NCI-H226 (cell line): ENCODE data around the gene MRPS24.
"Not testable (repeated sequence)": the region's sequence is repeated elsewhere in the genome, so short reads cannot be mapped to it uniquely, and the experiment has no call there.

ENCODE experiments used
- DNase-seq: peaks from one replicate; pipeline ENCODE4 v3.0.0-alpha.2; 2015

MRPS24 gene

GRCh38 chr7:43869006-43869866 is at the start of gene MRPS24:
TSS of gene MRPS24 (minus strand) at chr7:43869517. CDS start at chr7:43869495, 22 bp downstream.
- DNase-seq: peak; percentile 95

DNA sequence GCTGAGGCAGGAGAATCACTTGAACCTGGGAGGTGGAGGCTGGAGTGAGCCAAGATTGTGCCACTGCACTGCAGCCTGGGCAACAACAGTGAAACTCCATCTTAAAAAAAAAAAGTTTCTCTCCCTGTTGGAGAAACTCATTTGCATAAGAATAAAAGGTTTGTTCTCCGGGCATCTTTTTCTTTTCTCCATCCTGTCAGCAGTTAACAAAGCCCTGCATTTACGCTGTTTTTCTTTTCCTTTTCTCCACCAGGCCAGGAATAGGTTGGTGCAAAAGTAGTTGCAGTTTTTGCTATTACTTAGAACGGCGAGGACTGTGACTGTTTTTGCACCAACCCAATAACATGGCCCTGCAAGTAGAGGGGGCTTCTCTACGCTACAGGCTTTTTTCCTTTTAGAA is 46.6 kb upstream of the MRPS24 start:
- no peak for DNase-seq

GRCh38 chr7:43914795-43915194 is 45.5 kb upstream of the MRPS24 start:
- no peak for DNase-seq

GRCh38 chr7:43906331-43907010 is 37.2 kb upstream of the MRPS24 start, which contains the start of gene URGCP:
TSS of gene URGCP (minus strand) at chr7:43906596. CDS start at chr7:43906575, 21 bp downstream.
- peak; percentile 59 for DNase-seq

DNA sequence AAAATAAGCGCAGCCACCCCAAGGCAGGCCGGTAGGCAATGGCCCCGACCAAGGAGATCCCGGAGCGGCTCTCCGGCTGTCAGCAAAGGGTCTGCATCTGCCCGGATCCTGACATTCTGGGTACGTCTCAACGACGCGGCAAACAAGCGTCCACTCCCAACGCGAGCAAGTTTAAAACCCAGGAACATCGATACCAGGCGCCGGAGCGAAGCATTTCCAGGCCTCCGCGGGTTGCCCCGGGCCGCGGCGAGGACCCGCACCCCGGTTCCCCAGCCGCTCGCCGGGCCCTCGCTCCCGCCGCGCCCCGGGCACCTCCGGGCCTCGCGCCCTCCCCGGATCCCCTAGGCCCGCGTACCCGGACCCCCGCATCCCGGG is 36.6 kb upstream of the MRPS24 start:
- no peak for DNase-seq

DNA sequence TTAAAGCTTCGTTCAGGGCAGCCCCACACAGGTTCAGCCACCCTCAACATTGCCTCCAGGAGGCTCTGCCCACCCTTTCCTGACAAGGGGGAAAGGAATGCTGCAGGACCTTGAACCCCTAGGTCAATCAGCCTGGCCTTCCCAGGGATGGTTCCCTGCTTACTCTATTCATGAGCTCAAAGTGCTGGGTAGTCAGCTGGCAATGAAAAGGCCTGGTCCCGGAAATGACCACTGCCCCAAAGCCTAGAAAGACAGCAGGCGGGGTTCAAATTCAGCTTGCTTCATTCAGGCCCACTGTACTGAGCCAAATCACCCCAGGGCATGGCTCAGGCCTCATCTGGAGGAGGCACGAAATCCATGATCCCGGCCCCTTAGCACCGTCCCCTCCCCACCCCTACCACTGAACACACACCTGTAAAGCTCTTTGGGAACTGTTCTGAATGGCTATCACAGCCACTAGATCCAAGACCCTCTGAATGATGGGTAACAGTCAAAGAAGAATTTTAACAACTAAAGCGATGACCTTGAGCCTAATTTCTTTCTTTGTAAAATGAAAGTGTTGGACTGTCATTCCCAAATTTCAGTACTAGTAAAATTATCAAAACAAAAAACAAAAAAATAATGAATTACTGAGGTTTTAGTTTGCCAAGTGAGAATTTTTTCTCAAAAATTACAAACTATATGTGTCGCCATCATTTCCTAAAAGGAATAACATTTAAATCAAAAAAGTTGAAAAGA is 36.1 kb upstream of the MRPS24 start:
- peak; percentile 47 for DNase-seq

GRCh38 chr7:43904533-43905208 is 35.4 kb upstream of the MRPS24 start:
- DNase-seq: no peak

- DNase-seq: no peak
These were observed 33.3 kb upstream of the MRPS24 start for GRCh38 chr7:43902542-43903054.

GRCh38 chr7:43898571-43898970 is 29.3 kb upstream of the MRPS24 start:
- DNase-seq: not testable (repeated sequence)

GRCh38 chr7:43895847-43896415 is 26.6 kb upstream of the MRPS24 start:
- no peak for DNase-seq

DNA sequence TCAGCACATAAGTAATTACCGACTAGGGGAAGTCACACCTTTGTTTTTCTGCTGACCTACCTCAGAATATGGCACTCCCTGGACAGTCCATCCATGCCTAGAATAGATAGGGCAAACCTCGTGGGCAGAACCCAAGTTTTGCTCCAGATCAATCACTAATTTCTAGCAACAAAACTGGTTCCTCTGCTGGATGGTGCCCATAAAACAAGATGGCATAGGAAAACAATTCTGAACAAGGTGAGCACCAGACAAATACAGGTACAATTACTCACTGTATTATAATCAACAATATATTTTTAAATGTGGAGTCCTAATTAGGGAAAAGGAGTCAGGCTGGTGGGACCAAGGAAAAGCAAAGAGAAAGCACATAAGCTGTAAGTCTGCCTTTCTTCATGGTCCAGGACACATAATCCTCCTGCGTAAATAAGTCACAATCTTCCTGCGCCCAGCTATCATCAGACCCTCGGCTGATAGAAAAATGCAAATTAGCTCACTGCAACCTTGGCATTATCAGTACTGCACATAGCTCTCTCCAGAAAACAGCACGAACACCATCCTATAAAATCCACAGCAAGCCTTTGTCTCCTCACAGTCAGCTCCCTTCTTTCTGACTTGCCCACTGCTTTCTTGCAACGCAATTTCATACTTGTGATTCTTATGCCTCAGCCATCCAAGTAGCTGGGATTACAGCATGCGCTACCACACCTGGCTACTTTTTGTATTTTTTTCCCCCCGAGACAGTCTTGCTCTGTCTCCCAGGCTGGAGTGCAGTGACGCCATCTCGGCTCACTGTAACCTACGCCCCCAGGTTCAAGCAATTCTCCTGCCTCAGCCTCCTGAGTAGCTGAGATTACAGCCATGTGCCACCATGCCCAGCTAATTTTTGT is 22.0 kb upstream of the MRPS24 start:
- no peak for DNase-seq

GRCh38 chr7:43890468-43890867 is 21.2 kb upstream of the MRPS24 start:
- DNase-seq: no peak

DNA sequence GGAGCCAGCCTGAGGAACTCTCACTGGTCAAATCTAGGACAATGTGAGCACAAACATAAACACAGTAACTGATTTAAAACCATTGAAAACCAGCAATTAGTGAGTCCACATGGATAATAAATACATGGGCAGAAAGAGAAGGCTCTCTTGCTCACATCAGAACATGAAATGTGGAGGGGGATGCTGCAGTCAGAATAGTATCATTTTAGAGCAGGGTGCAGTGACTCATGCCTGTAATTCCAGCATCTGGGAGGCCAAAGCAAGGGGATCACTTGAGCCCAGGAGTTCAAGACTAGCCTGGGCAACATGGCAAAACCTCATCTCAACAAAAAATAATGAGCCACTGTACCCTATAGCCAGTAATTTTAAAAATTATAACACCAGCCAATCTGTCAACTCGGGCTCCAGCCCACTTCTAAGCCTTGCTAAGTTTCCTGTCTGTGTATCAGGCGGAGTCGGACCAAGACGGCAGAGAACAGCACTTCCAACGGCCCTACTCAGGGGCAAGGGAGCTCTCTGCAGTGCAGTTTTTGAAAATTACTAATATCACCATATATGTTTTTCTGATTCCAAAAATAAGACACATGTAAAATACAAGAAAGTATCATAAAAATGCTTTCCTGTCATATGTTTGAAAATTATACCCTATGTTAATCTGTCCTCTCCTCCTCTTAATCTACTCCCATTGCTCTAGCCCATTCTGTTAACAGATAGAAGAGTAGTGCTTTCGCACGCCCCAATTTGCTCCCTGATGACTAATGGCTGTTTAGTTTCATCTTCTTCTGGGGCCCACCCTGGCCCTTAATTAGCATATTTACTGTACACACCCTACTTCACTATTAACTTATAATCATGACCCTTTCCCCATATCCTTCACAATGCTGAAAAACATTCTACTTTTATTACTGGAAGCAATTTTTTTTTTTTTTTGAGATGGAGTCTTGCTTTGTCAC is 20.0 kb upstream of the MRPS24 start:
- DNase-seq: no peak

DNA sequence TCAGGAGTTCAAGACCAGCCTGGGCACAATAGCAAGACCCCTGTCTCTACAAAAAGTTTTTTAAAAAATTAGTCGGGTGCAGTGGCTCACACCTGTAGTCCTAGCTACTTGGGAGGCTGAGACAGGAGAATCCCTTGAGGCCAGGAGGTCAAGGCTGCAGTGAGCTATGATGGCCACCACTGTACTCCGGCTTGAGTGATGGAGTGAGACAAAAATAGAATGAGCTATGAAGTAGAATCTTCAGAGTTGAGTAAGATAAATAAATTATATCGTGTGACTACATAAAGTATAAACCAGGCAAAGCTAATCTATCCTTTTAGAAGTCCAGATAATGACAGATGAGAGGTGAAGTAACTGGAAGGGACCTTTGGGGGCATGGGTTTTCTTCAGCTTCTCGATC is 15.3 kb upstream of the MRPS24 start:
- DNase-seq: no peak

DNA sequence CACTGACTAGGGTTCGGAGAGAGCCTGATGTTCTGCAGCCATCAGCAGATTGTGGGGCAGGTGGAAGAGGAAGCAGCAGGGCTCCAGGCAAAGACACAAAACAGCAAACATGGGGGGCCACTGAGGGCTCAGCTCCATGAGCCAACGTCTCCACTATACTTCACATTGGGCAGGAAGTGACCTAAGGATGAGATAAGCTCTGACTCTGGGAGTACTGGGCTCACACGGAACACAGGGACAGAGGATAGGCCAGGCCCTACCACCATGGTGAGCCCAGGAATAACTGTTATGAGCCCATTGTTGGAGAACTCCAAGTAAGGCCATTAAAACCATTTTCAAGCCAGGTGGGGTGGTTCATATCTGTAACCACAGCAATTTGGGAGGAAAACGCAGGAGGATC is 14.9 kb upstream of the MRPS24 start:
- peak; percentile 55 for DNase-seq

DNA sequence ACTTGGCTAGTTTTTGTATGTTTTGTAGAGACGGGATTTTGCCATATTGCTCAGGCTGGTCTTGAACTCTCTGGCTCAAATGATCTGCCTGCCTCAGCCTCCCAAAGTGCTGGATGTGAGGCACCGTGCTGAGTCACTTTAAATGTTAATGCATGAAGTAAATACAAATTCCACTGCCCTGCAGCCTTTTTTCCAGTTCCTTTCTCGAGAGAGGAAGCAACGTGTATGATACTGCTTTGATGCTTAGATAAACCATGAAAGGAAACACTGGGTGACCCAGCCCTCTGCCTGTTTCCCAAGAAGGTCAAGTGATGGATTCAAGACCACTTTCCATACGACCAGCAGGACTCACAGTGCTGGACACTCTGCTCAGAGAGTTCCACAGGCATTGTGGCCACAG is 11.3 kb upstream of the MRPS24 start:
- DNase-seq: no peak

- DNase-seq: peak; percentile 33
These were observed 10.2 kb upstream of the MRPS24 start for GRCh38 chr7:43879477-43879876.

GRCh38 chr7:43878867-43879266 is 9.6 kb upstream of the MRPS24 start:
- peak; percentile 49 for DNase-seq

DNA sequence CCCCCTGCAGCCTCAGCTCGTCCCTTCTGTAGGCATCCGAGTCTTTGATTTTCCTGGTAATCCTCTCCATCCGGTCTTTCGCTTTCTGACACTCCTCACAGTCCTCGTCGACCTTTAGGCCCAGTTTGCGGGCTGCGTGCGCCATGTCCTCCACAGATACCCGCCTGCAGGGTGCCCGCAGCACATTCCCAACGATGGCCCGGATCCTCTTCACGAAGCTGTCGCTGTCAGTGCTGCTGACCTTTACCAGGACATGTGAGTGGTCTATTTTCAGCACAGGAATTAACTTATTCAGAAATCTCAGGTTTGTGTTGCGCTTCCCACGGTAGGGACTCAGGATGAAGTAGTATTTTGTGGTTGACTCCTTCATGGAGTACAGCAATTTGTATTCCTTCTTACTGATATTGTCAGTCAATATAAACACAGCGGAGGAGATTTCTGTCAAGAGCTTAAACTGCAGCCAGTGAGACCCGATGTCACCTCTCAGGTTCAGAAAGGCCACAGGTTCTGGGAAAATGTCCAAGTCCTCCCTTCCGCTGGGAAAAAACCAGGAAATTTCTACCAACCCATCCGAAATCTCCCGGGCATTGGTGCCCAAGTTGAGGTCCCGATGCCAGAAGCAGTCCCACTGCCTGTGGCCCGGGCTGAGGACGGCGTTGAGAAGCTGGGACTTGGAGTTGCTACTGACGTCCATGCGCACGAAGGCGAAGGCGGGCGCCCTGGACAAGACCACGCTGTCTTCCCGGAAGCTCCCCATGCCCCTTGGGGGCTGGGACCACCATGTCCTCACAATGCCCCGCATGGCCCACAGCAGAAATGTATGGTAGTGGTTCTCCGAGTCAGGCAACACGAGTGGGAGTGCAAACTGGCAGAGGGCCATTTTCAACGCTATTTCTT is 8.9 kb upstream of the MRPS24 start:
- no peak for DNase-seq
